ENCODE measurements around the gene CHPF2.

CHPF2 gene

GRCh38 chr7:151246851-151247580 is 14.7 kb downstream of the CHPF2 start:
- DNase-seq (ENCODE audit: low read depth in 2 of 2) = no peak

- DNase-seq (ENCODE audit: low read depth in 2 of 2) = no peak
These were observed 15.5 kb downstream of the CHPF2 start for GRCh38 chr7:151247611-151248345.

DNA sequence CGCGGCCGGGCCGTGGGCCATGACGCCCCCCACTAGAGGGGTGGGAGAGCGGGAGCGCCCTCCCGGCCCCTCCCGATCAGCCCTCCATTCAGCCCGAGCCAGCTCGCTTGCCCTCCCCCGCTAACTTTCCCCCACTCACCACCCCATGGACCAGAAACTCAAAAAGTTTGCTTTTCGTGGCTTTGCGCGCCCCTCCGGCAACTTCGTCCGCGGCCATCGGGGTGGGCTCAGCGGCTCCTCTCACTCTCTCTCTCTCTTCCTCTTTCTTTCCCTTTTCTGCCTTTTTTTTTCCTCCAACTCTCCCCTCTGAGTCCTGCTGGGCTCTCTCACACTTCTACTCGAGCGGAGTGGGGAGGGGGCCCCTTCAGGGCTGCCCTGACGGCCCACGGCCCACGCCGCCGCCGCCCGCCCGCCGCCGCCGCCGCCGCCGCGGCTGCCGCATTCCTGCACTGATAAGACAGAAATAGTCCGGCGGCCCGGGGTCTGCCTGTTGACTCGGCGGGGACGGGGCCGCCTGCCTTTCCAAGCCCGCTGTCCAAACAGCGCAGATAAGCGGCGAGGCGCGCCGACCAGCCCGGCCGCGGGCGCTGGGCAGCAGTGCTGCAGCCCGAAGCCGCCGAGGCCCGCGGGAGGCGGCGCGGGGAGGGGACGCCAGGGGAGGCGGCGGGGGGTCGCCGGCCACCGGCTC is 16.2 kb downstream of the CHPF2 start, which contains the start of gene SMARCD3:
SMARCD3 (minus strand) TSS at position 349 of the 688 bp plus-strand sequence; CDS start at position 217, 132 bp downstream.
- DNase-seq (ENCODE audit: low read depth in 2 of 2) = no peak

- DNase-seq (ENCODE audit: low read depth in 2 of 2) = no peak
These were observed 16.9 kb downstream of the CHPF2 start for GRCh38 chr7:151249034-151249731.

- no peak for DNase-seq (ENCODE audit: low read depth in 2 of 2)
These were observed 17.4 kb downstream of the CHPF2 start for GRCh38 chr7:151249732-151250072.

DNA sequence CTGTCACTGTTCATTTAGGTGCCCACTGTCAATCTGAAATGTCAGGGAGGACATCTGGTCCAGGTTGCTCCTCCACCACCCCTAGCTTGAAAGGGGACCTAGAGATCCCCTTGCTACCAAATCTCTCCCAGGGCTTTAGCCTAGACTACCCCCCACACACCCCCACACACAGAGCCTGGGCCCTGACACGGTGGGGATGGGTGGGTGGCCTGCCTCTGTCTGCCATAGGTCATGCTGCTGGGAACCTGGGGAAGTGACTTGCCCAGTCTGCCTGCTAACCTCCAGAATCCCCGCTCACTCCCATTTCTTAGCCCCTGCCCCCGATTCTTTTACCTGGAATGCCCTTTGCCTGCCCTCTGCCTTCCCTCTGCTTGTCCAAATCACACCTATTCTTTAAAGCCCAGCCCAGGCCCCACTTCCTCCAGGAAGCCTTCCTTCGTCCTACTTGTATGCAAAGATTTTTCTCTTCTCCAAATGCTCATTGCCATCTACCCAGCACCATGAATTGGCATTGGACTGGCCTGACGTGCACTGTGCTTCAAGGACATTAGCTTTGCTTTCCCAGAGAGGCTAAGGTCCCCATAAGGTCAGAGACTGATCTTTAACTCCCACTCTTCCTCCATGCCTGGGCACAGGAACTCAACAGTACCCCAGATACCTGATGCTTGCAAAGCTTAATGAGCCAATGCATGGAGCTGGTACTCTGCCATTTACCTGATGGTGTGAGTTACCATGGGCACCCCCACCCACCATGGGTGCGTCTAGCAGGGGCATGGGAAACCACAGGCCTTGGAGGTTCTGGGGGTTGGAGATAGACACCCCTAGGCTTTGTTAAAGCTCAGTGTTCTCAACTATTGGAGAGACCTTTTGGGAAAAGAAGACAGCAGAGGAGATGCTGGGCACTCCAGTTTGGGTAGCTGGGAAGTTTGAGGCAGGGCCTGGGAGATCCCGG is 18.2 kb downstream of the CHPF2 start:
- no peak for DNase-seq (ENCODE audit: low read depth in 2 of 2)

GRCh38 chr7:151251328-151251688 is 19.0 kb downstream of the CHPF2 start:
- no peak for DNase-seq (ENCODE audit: low read depth in 2 of 2)

DNA sequence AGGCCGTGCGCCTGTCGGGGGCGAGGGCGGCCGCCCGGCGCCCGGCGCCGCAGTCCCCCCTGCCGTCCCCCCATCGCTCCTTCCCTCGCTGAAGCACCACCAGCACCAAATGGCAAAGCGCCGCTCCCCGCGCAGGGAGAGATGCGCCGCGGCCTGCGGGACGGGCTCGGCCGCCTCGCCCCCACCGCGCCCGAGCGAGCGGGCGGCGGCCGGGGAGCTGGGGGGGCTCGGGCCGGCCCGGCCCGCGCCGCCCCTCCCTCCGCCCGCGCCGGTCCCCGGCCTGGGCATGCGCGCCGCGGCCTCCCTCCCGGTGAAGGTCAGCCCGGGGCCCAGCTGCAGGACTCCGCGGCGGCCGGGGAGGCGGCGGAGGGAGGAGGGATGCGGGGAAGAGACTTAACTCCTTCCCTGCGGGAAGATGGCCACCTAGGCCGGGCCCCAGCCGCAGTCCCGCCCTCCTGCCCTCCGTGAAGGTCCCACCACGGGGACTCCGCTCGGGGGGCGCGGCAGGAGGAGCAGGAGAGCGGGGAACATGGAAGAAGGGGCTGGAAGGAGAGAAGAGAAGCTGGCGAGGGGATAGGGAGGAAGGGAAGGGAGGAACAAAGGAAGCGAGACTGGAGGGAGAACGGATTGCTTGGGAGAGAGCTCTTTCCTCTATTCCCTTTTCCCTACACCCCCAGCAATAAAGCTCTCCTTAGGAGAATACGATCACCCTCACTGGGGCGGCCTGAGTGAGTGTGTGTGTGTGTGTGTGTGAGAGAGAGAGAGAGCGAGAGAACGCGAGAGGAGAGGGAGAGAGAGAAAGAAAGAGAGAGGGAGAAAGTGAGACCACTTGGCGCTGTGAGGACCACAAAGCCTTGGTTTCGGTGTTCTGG is 19.6 kb downstream of the CHPF2 start:
- DNase-seq (ENCODE audit: low read depth in 2 of 2) = no peak

GRCh38 chr7:151252561-151252835 is 20.2 kb downstream of the CHPF2 start:
- no peak for DNase-seq (ENCODE audit: low read depth in 2 of 2)

DNA sequence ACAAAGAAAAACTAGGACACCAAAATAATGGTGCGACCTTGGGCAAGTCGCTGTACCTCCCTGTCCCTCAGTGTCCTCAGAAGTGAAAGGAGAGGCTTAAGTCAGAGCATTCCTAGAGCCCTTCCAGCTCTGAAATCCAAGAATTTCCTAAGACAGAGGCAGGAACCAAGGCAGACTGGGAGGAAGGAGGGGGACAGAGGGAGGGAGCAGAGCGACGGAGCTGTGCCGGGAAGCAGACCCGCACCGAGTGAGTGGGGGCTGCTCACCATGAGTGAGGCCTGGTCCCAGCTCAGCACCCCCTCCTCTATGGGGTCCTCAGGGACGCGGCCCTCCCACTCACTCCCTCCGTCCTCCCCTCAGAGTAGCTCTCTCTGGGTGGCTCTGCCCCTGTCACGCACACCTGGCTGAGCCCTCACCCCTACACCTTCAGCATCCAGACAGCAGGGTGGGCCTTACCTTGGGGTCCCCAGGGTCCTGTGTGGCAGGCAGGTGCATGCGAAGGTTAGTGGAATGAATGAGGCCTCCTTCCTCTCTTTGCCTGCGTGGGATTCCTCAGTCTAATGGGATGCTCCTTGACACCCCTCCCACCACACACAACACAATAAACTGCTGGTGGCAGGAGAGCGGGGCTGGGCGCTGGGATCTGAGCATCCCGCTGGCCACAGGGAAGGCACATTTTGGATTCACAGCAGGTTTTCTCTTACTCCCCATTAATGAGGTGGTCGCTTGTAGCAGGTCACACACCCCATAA is 20.9 kb downstream of the CHPF2 start:
- DNase-seq (ENCODE audit: low read depth in 2 of 2) = no peak

DNA sequence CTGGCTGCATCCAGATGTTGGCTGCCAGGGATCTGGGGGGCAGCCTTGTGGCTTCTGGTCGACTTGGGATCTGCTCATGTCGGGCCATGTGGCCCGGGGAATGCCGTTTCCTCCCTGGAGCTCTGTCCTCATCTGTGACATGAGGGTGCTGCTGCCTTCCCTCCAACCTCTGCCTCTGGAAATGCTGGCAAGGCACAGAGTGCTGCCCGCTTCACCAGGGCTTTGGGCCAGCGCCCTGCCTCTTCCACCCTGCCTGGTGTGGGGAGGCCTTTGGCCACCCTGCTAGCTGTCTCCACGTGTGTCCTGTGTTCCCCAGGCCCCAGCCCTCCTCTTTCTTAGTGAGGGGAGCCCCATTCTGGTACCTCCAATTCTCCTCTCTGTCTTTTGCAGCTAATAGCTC is 22.0 kb downstream of the CHPF2 start:
- DNase-seq (ENCODE audit: low read depth in 2 of 2) = no peak

- DNase-seq (ENCODE audit: low read depth in 2 of 2) = no peak
These were observed 22.6 kb downstream of the CHPF2 start for GRCh38 chr7:151254851-151255250.

DNA sequence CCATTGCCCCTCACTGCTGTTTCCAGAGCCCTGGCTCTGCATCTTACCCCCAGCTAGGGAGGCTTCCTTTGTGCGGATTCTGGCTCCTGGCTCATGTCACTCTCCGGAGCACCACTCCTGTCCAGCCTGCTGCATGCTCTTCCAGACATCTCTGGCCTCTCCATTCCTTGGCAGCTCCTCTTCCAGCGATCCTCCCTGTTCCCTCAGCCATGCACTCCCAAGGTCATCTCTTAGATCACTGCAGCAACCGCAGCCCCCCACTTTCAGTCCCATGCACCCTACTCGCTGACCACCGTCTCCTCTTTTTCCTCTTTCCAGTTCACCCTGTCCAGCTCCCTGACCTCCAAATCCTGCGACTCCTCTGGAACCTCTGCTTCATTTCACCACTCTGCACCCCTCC is 23.1 kb downstream of the CHPF2 start:
- no peak for DNase-seq (ENCODE audit: low read depth in 2 of 2)

DNA sequence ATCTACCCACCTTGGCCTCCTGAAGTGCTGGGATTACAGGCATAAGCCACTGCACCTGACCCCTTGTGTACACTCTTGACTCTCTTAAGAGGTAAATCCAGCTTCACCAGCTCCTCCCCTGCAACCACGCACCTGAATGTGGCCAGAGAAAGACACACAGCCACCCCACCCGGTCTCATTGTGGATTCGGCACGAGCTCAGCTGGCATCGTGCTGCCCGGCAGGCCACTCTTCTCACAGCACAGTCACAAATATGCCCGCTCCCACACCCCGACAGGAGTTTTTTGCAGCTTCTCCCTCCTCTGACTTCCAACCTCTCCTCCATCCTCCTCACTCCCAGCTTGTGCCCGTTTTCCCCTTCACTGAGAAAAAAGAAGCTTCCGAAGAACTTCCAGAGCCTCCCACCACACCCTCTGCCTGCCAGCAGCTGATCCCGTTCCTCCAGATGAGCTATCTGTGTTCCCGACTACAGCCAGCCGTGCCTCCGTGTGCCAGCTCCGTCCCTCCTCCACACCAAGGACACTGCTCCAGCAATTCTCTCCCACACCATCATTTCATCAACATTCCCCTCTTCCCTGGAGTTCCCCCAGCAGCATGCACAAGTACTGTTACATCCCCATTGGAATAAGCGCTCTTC is 24.2 kb downstream of the CHPF2 start:
- DNase-seq (ENCODE audit: low read depth in 2 of 2) = no peak

GRCh38 chr7:151257990-151258389 is 25.7 kb downstream of the CHPF2 start:
- DNase-seq (ENCODE audit: low read depth in 2 of 2) = no peak

DNA sequence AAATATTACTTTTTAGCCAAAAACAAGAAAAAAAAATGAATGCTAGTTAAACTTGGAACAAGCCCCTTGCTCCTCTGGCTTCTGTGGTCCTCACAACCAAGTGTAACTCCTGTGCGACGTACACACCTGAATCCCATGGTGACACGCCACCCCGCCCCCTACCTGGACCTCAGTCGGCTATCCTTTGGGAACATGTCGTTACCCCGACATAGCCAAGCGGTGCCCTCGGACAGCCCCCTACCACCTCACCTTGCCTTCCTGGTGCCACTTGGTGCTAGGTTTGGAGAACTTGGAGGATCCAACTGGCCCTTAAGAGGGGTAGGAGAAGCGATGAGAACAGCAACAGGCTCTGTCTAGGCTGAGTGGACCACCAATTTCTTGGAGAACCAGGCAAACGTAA is 28.2 kb downstream of the CHPF2 start:
- no peak for DNase-seq (ENCODE audit: low read depth in 2 of 2)

DNA sequence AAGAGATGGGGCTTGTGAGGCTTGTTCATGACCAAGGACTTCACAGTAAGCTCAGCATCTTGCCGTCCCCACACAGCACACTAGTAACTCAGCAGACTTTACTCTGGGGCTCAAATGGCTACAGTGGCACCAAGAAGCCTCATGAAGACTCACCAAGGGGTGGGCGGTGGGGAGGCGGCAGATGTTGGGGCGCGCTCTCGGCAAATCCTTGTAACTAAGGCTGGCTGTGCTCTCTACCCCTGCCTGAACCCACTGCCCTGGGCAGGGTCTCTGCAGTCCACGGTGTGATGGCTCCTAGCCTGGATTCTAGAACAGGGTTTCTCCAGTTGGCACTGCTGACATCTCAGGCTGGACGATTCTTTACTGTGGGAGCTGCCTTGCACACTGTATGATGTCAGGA is 28.6 kb downstream of the CHPF2 start:
- no peak for DNase-seq (ENCODE audit: low read depth in 2 of 2)

GRCh38 chr7:151261529-151261928 is 29.2 kb downstream of the CHPF2 start:
- no peak for DNase-seq (ENCODE audit: low read depth in 2 of 2)

GRCh38 chr7:151264615-151265014 is 32.3 kb downstream of the CHPF2 start:
- no peak for DNase-seq (ENCODE audit: low read depth in 2 of 2)

Measured in stimulated activated CD4-positive, alpha-beta T cell treated with anti-CD3 and anti-CD28 coated beads, Interleukin-15, amount 100 ng/mL, for 48 hours (primary cell).